SK-N-SH (cell line): ENCODE measurements around the gene SERPINC1. TPM values are rescaled to one million over a fixed set of nuclear protein-coding genes. Genes with fewer than 3 reads are reported as not detected.

Source experiments
- CTCF ChIA-PET: fragments of 300-600, 350-600 bp; formaldehyde crosslinking; extraction: SDS; loops from one replicate; lab custom pipeline; 2021; lab: Yijun Ruan, JAX
- POLR2A ChIA-PET: fragments of 350-600 bp; sonication (Branson Sonifier 250); formaldehyde crosslinking; extraction: SDS; loops from one replicate; lab custom pipeline; 2020; ENCODE audit warnings: antibody characterized with exemption, inconsistent platforms; lab: Yijun Ruan, JAX
- DNase-seq: peaks from one replicate; pipeline ENCODE4 v3.0.0; 2012
- H2AFZ ChIP-seq: fragments of 200-600 bp; sonication (generic); 2 replicates; pipeline ENCODE4 v1.8.1; 2016; ENCODE audit warnings: antibody characterized with exemption, mild to moderate bottlenecking, low read depth
- H3F3A ChIP-seq: fragments of 200-600 bp; sonication (generic); replicated peaks from 2 replicates; pipeline ENCODE3; 2016; ENCODE audit warnings: antibody characterized with exemption, mild to moderate bottlenecking; ENCODE audit not compliant: insufficient read depth
- H3K27ac ChIP-seq, 2 experiments: fragments of 200-500 bp in 1 of 2; fragments of 200-600 bp in 1 of 2; sonication (Bioruptor generic) in 1 of 2; sonication (generic), shearing (Covaris generic) in 1 of 2; 2 replicates each; pipeline versions ENCODE4 v1.5.1 to v1.6.1; 2014 to 2016; ENCODE audit warnings: low read depth in 2 of 2, inconsistent platforms in 1 of 2, low read length in 1 of 2, mild to moderate bottlenecking in 1 of 2, mixed read lengths in 1 of 2
- H3K27me3 ChIP-seq: fragments of 200-600 bp; sonication (generic), shearing (Covaris generic); 2 replicates; pipeline ENCODE4 v1.6.1; 2016; ENCODE audit warnings: mixed run types; ENCODE audit not compliant: insufficient read depth
- H3K36me3 ChIP-seq, 2 experiments: fragments of 200-500 bp in 1 of 2; fragments of 200-600 bp in 1 of 2; sonication (Bioruptor generic) in 1 of 2; sonication (generic) in 1 of 2; replicated peaks in 1 of 2; 2 replicates each; pipeline versions ENCODE3 to v1.5.1; 2014 to 2016; ENCODE audit warnings: low read length in 1 of 2, mild to moderate bottlenecking in 1 of 2; ENCODE audit not compliant: insufficient read depth in 2 of 2, control insufficient read depth in 1 of 2
- H3K4me1 ChIP-seq, 2 experiments: fragments of 200-500 bp in 1 of 2; fragments of 200-600 bp in 1 of 2; sonication (Bioruptor generic) in 1 of 2; sonication (generic), shearing (Covaris generic) in 1 of 2; 2 replicates each; pipeline versions ENCODE4 v1.5.1 to v1.6.1; 2014 to 2016; ENCODE audit warnings: low read depth in 1 of 2, low read length in 1 of 2, mixed run types in 1 of 2; ENCODE audit not compliant: insufficient read depth in 2 of 2, control insufficient read depth in 1 of 2
- H3K4me2 ChIP-seq: fragments of 200-600 bp; sonication (generic), shearing (Covaris generic); 2 replicates; pipeline ENCODE4 v1.6.1; 2017; ENCODE audit warnings: mixed run types
- H3K4me3 ChIP-seq, 2 experiments: fragments of 200-500 bp in 1 of 2; fragments of 200-600 bp in 1 of 2; sonication (Bioruptor generic) in 1 of 2; sonication (generic), shearing (Covaris generic) in 1 of 2; 2 replicates each; pipeline versions ENCODE4 v1.5.1 to v1.8.1; 2014 to 2016; ENCODE audit warnings: low read depth in 2 of 2, inconsistent platforms in 1 of 2, low read length in 1 of 2, mild to moderate bottlenecking in 1 of 2, mixed read lengths in 1 of 2, moderate library complexity in 1 of 2
- H3K79me2 ChIP-seq: fragments of 200-600 bp; sonication (generic); 2 replicates; pipeline ENCODE4 v1.8.1; 2017; ENCODE audit warnings: mild to moderate bottlenecking; ENCODE audit not compliant: insufficient read depth
- H3K9ac ChIP-seq: fragments of 200-600 bp; sonication (generic); 2 replicates; pipeline ENCODE4 v1.6.1; 2017; ENCODE audit warnings: mixed run types
- H3K9me2 ChIP-seq: fragments of 200-600 bp; sonication (generic); 2 replicates; pipeline ENCODE4 v1.6.1; 2017; ENCODE audit warnings: mixed run types
- H3K9me3 ChIP-seq: fragments of 200-600 bp; sonication (generic); 2 replicates; pipeline ENCODE4 v1.6.1; 2017; ENCODE audit warnings: mixed run types, mild to moderate bottlenecking, moderate library complexity
- H4K20me1 ChIP-seq: fragments of 200-600 bp; sonication (generic); 2 replicates; pipeline ENCODE4 v1.6.1; 2017; ENCODE audit warnings: mild to moderate bottlenecking, mixed run types; ENCODE audit not compliant: insufficient read depth
- CHD2 ChIP-seq: fragments of 150-350 bp; IDR thresholded peaks from 2 replicates; pipeline ENCODE4 v1.6.1; 2018; ENCODE audit warnings: low read length; ENCODE audit not compliant: partially characterized antibody
- EZH2phosphoT487 ChIP-seq: fragments of 200-600 bp; sonication (generic); IDR thresholded peaks from 2 replicates; pipeline ENCODE4 v1.6.1; 2017; ENCODE audit warnings: low read depth, mixed run types, mild to moderate bottlenecking, antibody characterized with exemption, moderate library complexity, borderline replicate concordance
- SIN3A ChIP-seq: IDR thresholded peaks from 2 replicates; pipeline ENCODE4 v1.6.1; 2012; ENCODE audit warnings: low read depth, mild to moderate bottlenecking, low read length, moderate library complexity, borderline replicate concordance
- WGBS: methylation state at CpG from one replicate; pipeline ENCODE4 v1.1.6; 2017; ENCODE audit warnings: low lambda C conversion rate; 5-methylcytosine and 5-hydroxymethylcytosine counted together
- polyA plus RNA-seq, 3 experiments: library from polyadenylated mRNA; depleted of rRNA; stranded (reverse); fragments of >200 nt; gene quantifications; 2 replicates each; pipeline ENCODE4 v1.2.3, GENCODE V29; 2012
- TF ChIP-seq, protein P1 (sequence below): fragments of 200-600 bp; sonication (generic); IDR thresholded peaks from 2 replicates; pipeline ENCODE4 v1.6.1; 2017; ENCODE audit warnings: antibody characterized with exemption, mild to moderate bottlenecking, moderate library complexity
- TF ChIP-seq, protein P2 (sequence below): IDR thresholded peaks from 2 replicates; pipeline ENCODE4 v1.4.0; 2012; ENCODE audit warnings: low read depth, borderline replicate concordance

The SERPINC1 gene
- polyA plus RNA-seq, 1 of the 3 experiments (the other 2 are of a cell fraction), result 0.08 TPM

DNA sequence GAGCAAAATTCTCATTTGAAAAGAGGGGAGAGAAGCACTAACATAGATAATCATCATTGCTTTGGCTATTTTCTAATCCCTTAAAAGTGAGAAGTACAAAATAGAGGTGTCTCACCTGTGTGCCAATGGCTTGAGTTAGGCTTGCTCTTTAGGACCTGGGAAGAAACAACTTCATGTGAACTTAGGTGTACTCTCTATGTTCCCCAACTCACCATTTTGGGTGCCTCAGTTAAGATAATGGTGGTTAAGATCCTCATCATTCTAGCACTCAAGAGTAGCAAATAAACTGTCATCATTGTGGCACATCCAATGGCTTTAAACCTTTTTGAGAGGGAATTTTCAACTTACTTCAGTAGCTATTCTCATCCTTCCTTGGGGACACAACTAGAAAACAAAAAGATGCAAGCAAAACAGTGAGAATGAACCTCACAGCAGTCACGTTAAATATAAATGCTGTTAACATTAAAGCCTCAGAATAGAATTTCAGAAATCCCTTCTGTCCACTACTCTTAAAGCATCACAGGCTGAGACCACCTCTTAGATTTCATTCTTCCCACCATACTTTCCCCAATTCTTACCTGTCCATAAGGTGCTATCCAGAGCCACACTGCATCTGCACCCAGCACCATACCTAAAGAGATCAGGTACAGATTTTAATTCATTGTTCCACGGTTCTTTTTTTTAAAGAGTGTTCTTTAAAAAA lies 50.6 kb downstream of the SERPINC1 start (continued):
- TF ChIP-seq, protein P1, sequence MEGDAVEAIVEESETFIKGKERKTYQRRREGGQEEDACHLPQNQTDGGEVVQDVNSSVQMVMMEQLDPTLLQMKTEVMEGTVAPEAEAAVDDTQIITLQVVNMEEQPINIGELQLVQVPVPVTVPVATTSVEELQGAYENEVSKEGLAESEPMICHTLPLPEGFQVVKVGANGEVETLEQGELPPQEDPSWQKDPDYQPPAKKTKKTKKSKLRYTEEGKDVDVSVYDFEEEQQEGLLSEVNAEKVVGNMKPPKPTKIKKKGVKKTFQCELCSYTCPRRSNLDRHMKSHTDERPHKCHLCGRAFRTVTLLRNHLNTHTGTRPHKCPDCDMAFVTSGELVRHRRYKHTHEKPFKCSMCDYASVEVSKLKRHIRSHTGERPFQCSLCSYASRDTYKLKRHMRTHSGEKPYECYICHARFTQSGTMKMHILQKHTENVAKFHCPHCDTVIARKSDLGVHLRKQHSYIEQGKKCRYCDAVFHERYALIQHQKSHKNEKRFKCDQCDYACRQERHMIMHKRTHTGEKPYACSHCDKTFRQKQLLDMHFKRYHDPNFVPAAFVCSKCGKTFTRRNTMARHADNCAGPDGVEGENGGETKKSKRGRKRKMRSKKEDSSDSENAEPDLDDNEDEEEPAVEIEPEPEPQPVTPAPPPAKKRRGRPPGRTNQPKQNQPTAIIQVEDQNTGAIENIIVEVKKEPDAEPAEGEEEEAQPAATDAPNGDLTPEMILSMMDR, result no peak

DNA sequence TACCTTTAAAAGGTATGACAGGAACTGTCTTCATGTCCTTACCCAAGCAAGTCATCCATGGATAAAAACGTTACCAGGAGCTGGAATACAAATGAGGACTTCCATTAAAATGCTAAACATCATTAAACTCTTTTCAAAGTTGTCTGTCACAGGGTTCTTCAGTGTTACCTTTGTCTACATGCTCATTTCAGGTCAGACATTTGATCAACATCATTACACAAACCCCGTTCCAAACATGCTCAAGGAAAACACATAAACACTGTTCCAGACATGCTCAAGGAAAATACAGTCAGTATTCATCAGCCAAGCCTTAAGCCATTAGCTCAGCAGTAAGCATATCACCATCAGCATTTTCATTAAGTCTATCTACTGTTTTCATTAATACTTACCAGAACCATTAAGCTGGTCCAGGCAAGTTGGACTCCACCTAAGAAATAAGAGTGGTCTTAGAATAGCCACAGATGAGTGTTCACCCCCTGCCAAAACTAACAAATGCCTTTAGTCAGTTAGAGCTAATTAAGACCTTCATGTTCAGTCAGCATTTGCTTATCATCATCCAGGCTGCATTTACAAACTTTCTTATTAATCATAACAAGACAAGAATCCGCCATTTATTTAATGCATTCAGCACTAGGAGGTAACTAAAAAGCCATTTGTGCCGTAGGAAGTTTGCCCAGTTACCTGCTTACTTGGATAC lies 51.5 kb downstream of the SERPINC1 start:
- ChIA-PET POLR2A (interaction anchor here (1.6 kb wide), 1 partner anchor 157 kb away, joined by 6 read pairs; the partner anchor contains the start of gene RC3H1), CTCF (interaction anchor here (0.9 to 1.2 kb wide), 2 partner anchors 42 to 72 kb away, joined by 3 read pairs; partner anchors contain the start of gene DARS2)
- Histone ChIP-seq H2AFZ (no peak overlapping the region), H3K36me3 (peaks cover 50 to 58% of the 10 kb centered on the region in 2 experiments), H3K27ac (peak overlapping the region; percentile 74 to 94; a peak in 3 of 4 replicates), H3K27me3 (no peaks in the 10 kb centered on the region), H3K9ac (peak overlapping the region; percentile 79), H3K9me3 (no peaks in the 10 kb centered on the region), H4K20me1 (peaks cover 49% of the 10 kb centered on the region), H3K4me2 (peak overlapping the region; percentile 78), H3K9me2 (no peaks in the 10 kb centered on the region)
- TF ChIP-seq CHD2, result peak; percentile 2
- TF ChIP-seq EZH2phosphoT487, result no peak
- TF ChIP-seq SIN3A, result no peak
- TF ChIP-seq, all 33 proteins: peak for 1
- 2% methylated on average over 4 of the region's 4 CpGs for WGBS
- H3K4me3 ChIP-seq, result peak overlapping the region; percentile 82 to 90
- H3K79me2 ChIP-seq, result peaks cover 35% of the 10 kb centered on the region
- no peak for DNase-seq
- peaks cover 11 to 32% of the 10 kb centered on the region in 2 experiments; a peak in 3 of 4 replicates for H3K4me1 ChIP-seq
- peaks cover 82% of the 10 kb centered on the region for H3F3A ChIP-seq

DNA sequence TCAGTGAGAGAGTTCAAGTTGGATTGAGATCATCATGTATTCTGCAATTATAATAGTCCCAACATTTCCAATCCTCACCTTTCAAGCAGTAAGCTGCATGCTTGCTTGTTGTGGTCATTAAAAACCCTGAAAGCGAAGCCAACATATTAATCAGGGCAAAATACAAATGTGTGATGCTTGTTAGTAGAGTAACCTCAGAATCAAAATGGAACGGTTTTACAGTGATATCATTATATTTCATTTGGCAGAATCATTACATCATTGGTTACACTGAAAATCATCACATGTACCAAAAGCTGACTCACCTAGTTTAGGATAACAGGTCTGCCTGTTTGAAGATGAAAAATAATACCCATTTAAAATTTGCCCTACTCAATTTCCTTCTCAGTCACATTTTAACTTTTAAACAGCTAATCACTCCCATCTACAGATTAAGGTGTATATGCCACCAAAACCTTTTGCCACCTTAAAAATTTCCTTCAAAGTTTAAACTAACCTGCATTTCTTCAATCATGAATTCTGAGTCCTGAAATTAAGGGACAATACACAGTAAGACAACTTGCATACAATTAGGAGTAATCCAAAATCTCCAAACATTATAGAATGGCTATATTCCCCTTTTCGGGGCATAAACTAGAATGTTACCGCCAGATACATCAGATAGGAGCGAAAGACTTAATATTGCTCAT lies 52.8 kb downstream of the SERPINC1 start:
- Histone ChIP-seq H4K20me1 (peaks cover 49% of the 10 kb centered on the region), H3K27me3 (no peaks in the 10 kb centered on the region), H3K27ac (peak overlapping the region; percentile 24 to 74; a peak in 3 of 4 replicates), H3K9ac (peak overlapping the region; percentile 79; the same call in 1 of the 2 replicates), H2AFZ (no peak overlapping the region), H3K36me3 (peaks cover 49 to 66% of the 10 kb centered on the region in 2 experiments), H3K9me3 (no peaks in the 10 kb centered on the region), H3K4me2 (peak overlapping the region; percentile 78), H3F3A (peaks cover 87% of the 10 kb centered on the region), H3K4me1 (peaks cover 9 to 20% of the 10 kb centered on the region in 2 experiments; a peak in 3 of 4 replicates), H3K4me3 (peak overlapping the region; percentile 82 to 90), H3K9me2 (no peaks in the 10 kb centered on the region), H3K79me2 (peaks cover 35% of the 10 kb centered on the region)
- DNase-seq, result no peak
- WGBS, result 72% methylated on average over 5 of the region's 5 CpGs
- CTCF ChIA-PET, result interaction anchor here (0.6 to 0.8 kb wide), 2 partner anchors 22 to 33 kb away, joined by 3 read pairs; no protein-coding TSS in a partner anchor
- POLR2A ChIA-PET, result no interaction called here
- TF ChIP-seq, protein P2, sequence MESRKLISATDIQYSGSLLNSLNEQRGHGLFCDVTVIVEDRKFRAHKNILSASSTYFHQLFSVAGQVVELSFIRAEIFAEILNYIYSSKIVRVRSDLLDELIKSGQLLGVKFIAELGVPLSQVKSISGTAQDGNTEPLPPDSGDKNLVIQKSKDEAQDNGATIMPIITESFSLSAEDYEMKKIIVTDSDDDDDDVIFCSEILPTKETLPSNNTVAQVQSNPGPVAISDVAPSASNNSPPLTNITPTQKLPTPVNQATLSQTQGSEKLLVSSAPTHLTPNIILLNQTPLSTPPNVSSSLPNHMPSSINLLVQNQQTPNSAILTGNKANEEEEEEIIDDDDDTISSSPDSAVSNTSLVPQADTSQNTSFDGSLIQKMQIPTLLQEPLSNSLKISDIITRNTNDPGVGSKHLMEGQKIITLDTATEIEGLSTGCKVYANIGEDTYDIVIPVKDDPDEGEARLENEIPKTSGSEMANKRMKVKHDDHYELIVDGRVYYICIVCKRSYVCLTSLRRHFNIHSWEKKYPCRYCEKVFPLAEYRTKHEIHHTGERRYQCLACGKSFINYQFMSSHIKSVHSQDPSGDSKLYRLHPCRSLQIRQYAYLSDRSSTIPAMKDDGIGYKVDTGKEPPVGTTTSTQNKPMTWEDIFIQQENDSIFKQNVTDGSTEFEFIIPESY, result no peak
